Spleen (tissue), 7 donors: ENCODE measurements around the gene CDKL1.

Experiments used
- POLR2AphosphoS5 ChIP-seq, 3 donors: sonication (generic); formaldehyde crosslinking; IDR thresholded peaks; one replicate each; pipeline ENCODE4 v1.5.1; 2017; ENCODE audit warnings: antibody characterized with exemption in 3 of 3
- TF ChIP-seq, protein P1 (sequence below), 11 experiments: fragments of 200-600 bp in 7 of 11; fragments of 450-650 bp in 4 of 11; sonication (generic) in 4 of 11; IDR thresholded peaks in 8 of 11; conservative IDR thresholded peaks in 3 of 11; 1 replicate in 7 of 11; 2 replicates in 4 of 11; pipeline versions ENCODE4 v1.4.0 to v1.8.0; 2016 to 2021; ENCODE audit warnings: antibody characterized with exemption in 11 of 11, inconsistent platforms in 4 of 11, mild to moderate bottlenecking in 1 of 11
- donor health status: DM: no; HTN: no; CAD: no; lungs with moderate emphysema.
- donor health status: DM: no; HTN: no; CAD: no.
- donor health status: DM: no; HTN: no; CAD: no.

DNA sequence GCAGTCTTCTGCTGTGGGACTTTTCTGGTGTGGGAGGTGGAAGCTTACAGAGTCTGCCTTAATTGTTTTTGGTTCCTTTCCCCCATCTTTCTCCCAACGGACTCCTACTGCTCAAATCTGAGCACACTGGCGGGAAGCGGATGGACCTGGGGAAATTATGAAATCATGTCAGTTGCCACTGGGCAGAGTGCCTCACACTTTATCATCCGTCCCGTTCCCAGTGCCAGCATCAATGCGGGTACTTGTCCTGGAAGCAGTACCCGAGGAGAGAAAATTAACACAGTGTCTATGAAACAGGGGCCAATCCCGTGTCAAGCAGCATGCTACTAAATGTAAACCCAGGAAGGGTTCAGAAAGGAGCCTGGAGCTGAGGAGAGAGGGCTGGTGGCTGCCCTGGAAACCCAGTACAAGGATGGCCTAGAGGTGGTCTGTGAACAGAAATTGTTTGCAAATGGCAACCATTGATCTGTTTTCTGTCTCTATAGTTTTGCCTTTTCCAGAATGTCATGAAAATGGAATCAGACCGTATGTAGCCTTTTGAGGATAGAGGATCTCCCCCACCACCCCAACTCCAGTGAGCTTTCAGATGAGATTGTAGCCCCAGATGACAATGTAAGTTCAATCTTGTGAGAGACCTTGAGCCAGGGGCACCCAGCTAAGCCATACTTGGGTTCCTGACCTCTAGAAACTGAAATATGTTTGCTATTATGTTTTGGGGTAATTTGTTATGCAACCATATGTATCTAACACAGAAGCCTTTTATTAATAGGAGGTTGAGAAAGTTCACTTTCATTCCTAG lies 908 bp upstream of the CDKL1 start:
- TF ChIP-seq, protein P1, sequence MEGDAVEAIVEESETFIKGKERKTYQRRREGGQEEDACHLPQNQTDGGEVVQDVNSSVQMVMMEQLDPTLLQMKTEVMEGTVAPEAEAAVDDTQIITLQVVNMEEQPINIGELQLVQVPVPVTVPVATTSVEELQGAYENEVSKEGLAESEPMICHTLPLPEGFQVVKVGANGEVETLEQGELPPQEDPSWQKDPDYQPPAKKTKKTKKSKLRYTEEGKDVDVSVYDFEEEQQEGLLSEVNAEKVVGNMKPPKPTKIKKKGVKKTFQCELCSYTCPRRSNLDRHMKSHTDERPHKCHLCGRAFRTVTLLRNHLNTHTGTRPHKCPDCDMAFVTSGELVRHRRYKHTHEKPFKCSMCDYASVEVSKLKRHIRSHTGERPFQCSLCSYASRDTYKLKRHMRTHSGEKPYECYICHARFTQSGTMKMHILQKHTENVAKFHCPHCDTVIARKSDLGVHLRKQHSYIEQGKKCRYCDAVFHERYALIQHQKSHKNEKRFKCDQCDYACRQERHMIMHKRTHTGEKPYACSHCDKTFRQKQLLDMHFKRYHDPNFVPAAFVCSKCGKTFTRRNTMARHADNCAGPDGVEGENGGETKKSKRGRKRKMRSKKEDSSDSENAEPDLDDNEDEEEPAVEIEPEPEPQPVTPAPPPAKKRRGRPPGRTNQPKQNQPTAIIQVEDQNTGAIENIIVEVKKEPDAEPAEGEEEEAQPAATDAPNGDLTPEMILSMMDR (IDR thresholded peaks at IDR 0.05 in 8 of 11, conservative IDR thresholded peaks at IDR 0.05 in 3 of 11) = no peak
- no peak for TF ChIP-seq POLR2AphosphoS5 (IDR thresholded peaks at IDR 0.05)
